ENCODE data around the gene NCK2.

Gene NCK2

GRCh38 chr2:105744909-105745853 is at the start of gene NCK2:
Gene NCK2 (plus strand): TSS chr2:105744912. CDS start chr2:105855064, 110,152 bp downstream.
- peak; percentile 70 for DNase-seq

GRCh38 chr2:105697781-105698449 is 46.8 kb upstream of the NCK2 start:
- DNase-seq: no peak

DNA sequence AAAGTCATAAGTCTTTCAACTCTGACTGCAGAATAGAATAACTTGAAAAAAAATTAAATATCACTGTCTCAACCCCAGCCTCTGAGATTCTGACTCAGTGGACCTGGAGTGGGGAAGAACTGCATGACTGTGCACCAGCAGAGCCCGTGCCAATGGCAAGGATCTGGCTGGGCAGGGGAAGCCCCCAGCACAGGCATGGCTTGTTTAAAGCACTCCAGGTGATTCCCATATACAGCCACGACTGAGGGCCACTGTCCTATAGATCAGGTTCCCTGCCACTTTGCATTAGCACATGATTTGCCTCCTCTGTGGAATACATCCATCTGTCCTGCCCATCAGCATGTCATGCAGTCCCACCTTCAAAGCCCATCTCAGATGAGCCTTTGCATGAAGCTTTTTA is 45.9 kb upstream of the NCK2 start:
- no peak for DNase-seq

DNA sequence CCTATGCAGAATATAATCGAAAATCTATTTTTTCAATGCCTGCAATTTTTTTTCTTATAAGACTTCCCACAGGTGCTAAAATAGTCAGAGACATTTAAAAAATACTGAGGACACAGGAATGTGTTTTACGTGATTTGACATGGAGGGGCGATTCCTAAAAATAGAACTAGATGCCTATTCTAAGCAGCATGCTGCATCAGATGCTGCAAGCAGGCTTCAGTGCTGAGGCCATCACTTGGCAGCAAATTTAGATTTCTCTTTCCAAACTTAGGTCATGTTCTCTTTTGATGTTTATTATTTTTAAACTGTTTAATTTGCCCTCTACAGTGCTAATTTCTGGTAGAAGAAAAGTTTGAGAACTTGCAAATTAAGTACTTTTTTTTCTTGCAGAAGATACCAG is 43.7 kb upstream of the NCK2 start:
- no peak for DNase-seq

GRCh38 chr2:105708697-105709096 is 36.0 kb upstream of the NCK2 start:
- no peak for DNase-seq

GRCh38 chr2:105711394-105711793 is 33.3 kb upstream of the NCK2 start:
- DNase-seq: no peak

- DNase-seq: peak; percentile 49
These were observed 32.4 kb upstream of the NCK2 start for GRCh38 chr2:105712166-105712915.

- DNase-seq: peak; percentile 74
These were observed 31.6 kb upstream of the NCK2 start for GRCh38 chr2:105712981-105713596.

DNA sequence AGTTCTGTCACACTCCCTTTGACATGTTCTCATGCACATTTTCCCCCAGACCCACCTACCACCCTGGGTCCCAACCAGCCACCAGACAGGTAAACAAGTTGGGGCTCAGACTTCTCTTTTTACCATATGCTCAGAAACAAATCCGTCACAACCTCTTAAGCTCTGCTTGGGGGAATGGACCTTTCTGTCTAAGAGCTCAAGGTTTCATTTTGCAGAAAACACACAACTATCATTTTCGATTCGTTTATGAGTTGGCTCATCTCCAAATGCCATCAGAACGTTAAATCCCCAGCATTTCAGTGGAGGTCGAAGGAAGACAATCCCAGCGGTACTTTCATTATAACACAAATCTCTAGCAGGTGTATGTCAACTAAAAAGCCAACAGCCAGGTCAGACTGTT is 30.6 kb upstream of the NCK2 start:
- DNase-seq: no peak

GRCh38 chr2:105718846-105719481 is 25.7 kb upstream of the NCK2 start:
- no peak for DNase-seq

DNA sequence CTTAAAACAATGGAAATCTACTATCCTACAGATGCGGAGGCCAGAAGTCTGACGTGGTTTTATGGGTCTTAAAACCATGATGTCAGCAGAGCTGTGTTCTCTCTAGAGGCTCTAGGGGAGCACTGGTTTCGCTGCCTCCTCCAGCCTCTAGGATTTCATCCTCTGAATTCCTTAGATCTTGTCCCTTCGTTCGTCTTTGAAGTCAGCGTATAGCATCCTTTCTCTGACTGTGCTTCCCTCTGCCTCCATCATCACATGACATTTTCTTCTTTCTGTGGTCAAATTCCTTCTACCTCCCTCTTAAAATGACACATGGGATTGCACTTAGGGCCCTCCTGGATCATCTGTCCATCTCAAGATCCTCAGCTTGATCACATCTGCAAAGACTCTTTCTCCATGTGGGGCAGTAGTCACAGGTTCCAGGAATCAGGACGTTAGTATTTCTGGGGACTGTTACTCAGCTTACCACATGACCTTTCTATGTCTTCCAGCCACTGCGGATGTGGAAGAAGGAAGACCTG is 22.7 kb upstream of the NCK2 start:
- no peak for DNase-seq

- no peak for DNase-seq
These were observed 21.9 kb upstream of the NCK2 start for GRCh38 chr2:105722726-105723297.

- peak; percentile 48 for DNase-seq
These were observed 21.3 kb upstream of the NCK2 start for GRCh38 chr2:105723431-105723830.

DNA sequence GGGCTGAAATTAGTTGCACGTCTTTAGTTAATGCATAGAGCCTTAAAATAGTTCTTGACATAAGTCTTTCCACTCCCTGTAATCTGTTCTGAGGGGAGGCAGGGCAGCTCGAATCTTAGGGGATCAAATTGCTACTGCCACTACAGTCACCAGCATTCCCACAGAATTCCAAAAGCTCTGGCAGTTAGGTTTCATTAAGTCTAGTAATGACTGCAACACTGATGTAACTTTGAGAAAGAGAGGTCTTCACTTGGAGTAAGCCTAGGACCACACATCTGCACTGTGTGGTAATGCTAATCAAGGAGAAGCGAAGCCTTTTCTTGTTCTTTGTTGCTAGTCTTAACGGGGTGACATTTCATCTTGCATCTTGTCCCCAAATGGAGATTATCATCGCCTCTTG is 19.3 kb upstream of the NCK2 start:
- no peak for DNase-seq

DNA sequence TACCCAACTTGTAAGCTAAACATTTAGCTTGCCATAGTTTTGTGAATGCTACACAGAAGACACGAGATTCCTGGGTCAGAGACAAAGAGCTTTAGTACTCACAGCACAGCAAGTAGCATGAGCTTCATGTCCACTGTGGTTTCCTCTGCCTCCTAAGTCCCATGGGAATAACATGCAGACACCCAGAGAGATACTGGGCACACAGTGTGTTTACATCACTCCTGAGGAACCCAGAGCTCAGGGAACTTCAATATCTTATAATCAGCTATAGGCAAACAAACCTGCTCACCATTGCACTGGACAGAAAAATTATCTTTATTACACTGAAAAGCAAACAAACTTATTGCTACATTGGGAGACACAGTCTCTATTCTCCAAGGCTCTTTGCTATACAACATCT is 14.5 kb upstream of the NCK2 start:
- DNase-seq: no peak

- no peak for DNase-seq
These were observed 13.2 kb upstream of the NCK2 start for GRCh38 chr2:105731511-105731910.

- no peak for DNase-seq
These were observed 12.6 kb upstream of the NCK2 start for GRCh38 chr2:105732101-105732500.

DNA sequence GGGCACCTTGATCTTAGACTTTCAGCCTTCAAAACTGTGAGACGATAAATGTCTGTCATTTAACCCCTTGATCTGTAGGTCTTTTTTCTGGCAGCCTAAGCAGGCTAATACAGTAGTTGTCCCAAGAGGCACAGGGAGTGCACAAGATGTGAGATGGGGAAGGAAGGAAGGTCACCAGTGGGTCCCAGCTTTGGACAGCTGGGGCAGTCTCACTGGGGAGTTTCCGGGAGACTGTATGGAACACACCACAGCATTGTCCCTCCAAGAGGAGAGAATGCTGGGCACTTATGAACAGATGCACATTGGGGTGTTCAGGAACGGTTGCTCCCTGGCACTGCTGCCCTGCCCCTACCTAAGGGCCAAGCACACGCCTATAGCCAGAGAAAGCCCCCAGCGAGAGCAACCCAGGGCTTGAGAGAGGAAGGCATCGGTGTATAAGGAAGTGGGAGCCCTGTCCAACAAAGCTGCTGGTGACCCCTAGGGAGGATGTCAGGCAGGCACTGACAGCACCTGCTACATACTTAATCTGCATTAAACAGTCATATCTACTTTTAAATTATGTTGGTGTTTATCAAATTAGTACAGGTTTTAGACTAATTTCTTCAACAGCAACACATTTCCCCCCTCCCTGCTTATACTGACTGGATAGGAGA is 11.6 kb upstream of the NCK2 start:
- no peak for DNase-seq

GRCh38 chr2:105733875-105734274 is 10.8 kb upstream of the NCK2 start:
- no peak for DNase-seq

DNA sequence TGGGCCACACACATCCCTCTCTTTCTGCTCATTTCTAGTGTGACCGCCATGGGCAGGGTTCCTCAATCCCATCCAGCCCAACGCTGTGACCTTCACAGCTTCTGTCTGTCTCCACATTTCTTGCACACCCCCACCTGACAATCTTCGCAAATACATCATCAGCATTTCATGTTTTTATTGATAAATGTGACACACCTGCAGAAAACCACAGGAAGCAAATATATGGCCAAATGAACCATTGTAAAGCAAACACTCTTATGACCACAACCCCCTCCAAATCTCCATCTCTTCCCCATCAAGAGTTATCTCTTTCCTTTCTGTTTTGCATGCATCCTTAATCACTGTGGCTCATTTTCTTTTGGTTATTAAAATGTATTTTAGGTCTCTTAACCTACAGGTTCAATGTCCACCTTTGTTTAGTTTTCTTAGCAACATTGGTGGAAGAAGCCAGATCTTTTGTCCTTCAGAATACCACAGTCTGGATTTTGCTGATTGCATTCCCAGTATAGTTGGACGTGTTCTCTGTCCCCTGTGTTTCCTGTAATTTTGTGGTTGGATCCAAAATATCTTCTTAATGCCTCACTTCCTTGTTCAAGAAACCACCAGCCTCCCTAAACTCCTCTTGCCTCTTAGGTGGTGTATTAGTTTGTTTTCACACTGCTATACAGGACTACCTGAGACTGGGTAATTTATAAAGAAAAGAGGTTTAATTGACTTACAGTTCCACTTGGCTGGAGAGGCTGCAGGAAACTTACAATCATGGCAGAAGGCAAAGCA is 9.8 kb upstream of the NCK2 start:
- DNase-seq: peak; percentile 34

GRCh38 chr2:105736145-105736544 is 8.6 kb upstream of the NCK2 start:
- peak; percentile 27 for DNase-seq

All from DMS53 (cell line).